Measurements from ENCODE around the gene GDPD4. TPM values are rescaled to one million over a fixed set of nuclear protein-coding genes. Genes with fewer than 3 reads are reported as not detected.

GDPD4 gene, protein sequence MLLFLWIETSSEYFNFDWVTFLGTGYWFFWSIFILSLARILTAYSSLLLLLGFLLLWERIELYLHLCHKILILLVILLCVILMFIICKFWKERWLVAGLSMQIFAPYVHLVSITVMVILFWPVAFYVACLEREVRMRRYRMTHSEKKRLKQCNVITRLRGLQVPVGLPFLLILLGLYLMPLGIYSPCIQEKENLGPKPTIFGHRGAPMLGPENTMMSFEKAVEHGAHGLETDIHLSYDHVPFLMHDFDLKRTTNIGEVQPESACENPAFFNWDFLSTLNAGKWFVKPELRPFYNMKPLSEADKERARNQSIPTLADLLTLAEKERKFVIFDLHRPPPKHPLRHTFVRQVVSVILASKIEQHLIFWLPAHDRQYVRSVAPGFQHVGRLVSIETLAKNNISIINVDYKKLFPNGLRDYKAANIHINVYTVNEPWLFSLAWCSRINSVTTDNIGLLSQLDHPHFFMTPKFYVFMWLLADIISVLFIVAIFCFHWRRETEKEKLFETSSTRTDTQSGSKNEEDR
- total RNA-seq (not detected), polyA plus RNA-seq (not detected)

DNA sequence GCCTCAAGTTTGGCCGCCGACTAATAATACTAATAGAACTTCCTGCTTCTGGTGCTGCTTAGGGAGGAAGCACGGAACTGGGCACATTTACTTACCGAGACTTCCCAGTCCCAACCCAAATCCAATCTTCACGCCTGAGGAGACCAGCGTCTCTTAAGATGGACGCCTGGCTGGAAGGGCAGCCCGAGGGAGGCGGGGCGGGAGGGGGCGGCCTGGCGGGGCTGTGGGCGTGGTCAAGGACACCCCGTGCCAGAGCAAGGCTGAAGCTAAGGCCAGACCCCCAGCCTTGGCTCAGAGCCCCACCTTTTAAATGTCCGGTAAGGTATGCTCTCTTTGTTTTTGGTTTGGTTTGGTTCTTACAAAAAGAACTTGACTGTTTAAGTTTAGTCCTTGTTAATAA is at the start of gene GDPD4:
Gene GDPD4 (minus strand): TSS at position 177 of the 400 bp plus-strand sequence. CDS start 16,549 bp downstream, outside the sequence.
- Mint-ChIP-seq H3K9me3 (no peaks in the 10 kb centered on the region), H3K36me3 (no peaks in the 10 kb centered on the region)
- CTCF ChIA-PET: no interaction called here

DNA sequence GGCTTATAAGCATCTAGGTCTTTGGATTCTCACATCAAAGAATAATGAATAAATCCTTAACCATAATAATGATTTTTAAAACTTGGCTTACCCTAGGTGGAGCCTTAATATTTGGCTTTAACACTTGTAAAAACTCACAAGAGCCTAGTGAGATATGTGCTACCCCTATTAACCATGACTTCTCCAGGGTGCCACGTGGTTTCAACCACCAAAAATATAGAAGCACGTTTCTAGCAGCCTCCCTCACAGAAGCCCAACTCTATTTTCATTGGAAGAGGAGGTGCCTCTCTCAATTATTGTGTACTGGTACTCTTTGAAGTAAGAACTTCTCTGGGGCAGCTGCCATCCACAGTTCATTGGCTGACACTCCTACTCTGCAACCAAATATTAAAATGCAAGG is 46.5 kb upstream of the GDPD4 start:
- ChIA-PET CTCF (no interaction called here), POLR2A (no interaction called here)
- no peaks in the 10 kb centered on the region for H3K36me3 ChIP-seq (ENCODE audit: insufficient read depth, low read length)
- H3K36me3 Mint-ChIP-seq: peaks cover 5 to 22% (median 21%) of the 10 kb centered on the region in 3 donors
- no peak overlapping the region for H3K4me3 Mint-ChIP-seq
- no peaks in the 10 kb centered on the region for H3K27me3 ChIP-seq (ENCODE audit: insufficient read depth, low read length, poor library complexity, severe bottlenecking)
- H3K4me1 ChIP-seq (ENCODE audit: insufficient read depth, low read length): no peaks in the 10 kb centered on the region
- H3K4me1 Mint-ChIP-seq: no peaks in the 10 kb centered on the region
- no peak for DNase-seq
- H3K27ac Mint-ChIP-seq: no peak overlapping the region
- no peaks in the 10 kb centered on the region for H3K9me3 Mint-ChIP-seq
- H3K27me3 Mint-ChIP-seq: no peaks in the 10 kb centered on the region
- no peak overlapping the region for H3K27ac ChIP-seq (ENCODE audit: low read depth, low read length)
- H3K4me3 ChIP-seq (ENCODE audit: low read length): no peak overlapping the region
- H3K9me3 ChIP-seq (ENCODE audit: low read length): no peaks in the 10 kb centered on the region

More for the DNA sequence above, at the start of gene GDPD4:
- no peak within 1 kb of the TSS for H3K27ac ChIP-seq (ENCODE audit: low read depth, low read length)
- no peaks in the 10 kb centered on the region for H3K27me3 ChIP-seq (ENCODE audit: insufficient read depth, low read length, poor library complexity, severe bottlenecking)
- no peaks in the 10 kb centered on the region for H3K27me3 Mint-ChIP-seq
- DNase-seq: no peak
- no peak within 1 kb of the TSS for H3K4me3 Mint-ChIP-seq
- H3K9me3 ChIP-seq (ENCODE audit: low read length): no peaks in the 10 kb centered on the region
- H3K27ac Mint-ChIP-seq: peak within 1 kb of the TSS in 1 of 8 donors; percentile 4
- H3K4me1 Mint-ChIP-seq: no peaks in the 10 kb centered on the region
- H3K36me3 ChIP-seq (ENCODE audit: insufficient read depth, low read length): no peaks in the 10 kb centered on the region
- POLR2A ChIA-PET: no interaction called here
- H3K4me3 ChIP-seq (ENCODE audit: low read length): no peak within 1 kb of the TSS
- no peaks in the 10 kb centered on the region for H3K4me1 ChIP-seq (ENCODE audit: insufficient read depth, low read length)

DNA sequence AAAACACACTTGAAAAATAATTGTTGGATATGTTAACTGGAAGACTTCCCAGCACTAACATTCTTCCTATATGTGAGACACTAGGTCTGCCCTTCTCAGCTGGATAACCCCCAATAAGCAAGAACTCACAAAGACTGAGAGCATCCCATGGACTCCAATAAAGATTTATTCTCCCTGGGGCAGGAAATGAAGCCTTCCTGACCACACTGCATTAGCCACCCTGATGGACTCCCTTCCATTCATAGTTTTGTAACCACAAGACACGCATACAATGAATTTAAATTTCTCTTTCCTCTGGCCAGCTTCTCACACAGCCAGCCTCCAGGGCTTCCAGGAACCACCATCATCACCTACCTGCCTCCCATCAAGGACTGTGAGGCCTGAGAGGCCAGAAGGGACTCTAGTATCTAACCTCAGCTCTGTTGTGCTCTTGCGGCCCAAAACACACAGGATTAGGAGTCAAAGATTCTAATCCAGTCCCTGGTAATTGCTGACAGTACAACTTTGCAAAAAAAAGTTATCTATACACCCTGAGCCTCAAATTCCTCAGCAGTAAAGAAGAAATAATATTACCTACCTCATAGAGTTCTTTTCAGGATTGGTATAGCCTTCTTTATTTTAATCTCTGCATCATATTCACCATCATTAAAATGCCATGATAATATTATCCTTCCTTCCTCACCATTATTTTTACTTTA is 45.6 kb upstream of the GDPD4 start:
- Histone ChIP-seq H3K27ac (ENCODE audit: low read depth, low read length) (no peak overlapping the region), H3K4me3 (ENCODE audit: low read length) (no peak overlapping the region), H3K27me3 (ENCODE audit: insufficient read depth, low read length, poor library complexity, severe bottlenecking) (no peaks in the 10 kb centered on the region), H3K9me3 (ENCODE audit: low read length) (no peaks in the 10 kb centered on the region), H3K36me3 (ENCODE audit: insufficient read depth, low read length) (no peaks in the 10 kb centered on the region), H3K4me1 (ENCODE audit: insufficient read depth, low read length) (no peaks in the 10 kb centered on the region)
- Mint-ChIP-seq H3K27me3 (no peaks in the 10 kb centered on the region), H3K9me3 (no peaks in the 10 kb centered on the region), H3K4me3 (no peak overlapping the region), H3K4me1 (no peaks in the 10 kb centered on the region), H3K27ac (no peak overlapping the region), H3K36me3 (peaks cover 5 to 29% (median 25%) of the 10 kb centered on the region in 3 donors)
- POLR2A ChIA-PET: no interaction called here
- no peak for DNase-seq
- CTCF ChIA-PET: no interaction called here

- H3K36me3 ChIP-seq (ENCODE audit: insufficient read depth, low read length): no peaks in the 10 kb centered on the region
- CTCF ChIA-PET: no interaction called here
- POLR2A ChIA-PET: no interaction called here
- H3K9me3 ChIP-seq (ENCODE audit: low read length): no peaks in the 10 kb centered on the region
- no peaks in the 10 kb centered on the region for H3K4me1 Mint-ChIP-seq
- H3K4me3 Mint-ChIP-seq: no peak overlapping the region
- H3K27me3 Mint-ChIP-seq: no peaks in the 10 kb centered on the region
- DNase-seq: no peak
- H3K27ac Mint-ChIP-seq: peak overlapping the region in 1 of 8 donors; percentile 3
- H3K36me3 Mint-ChIP-seq: peaks cover 5 to 36% (median 35%) of the 10 kb centered on the region in 3 donors
- no peaks in the 10 kb centered on the region for H3K27me3 ChIP-seq (ENCODE audit: insufficient read depth, low read length, poor library complexity, severe bottlenecking)
- H3K4me1 ChIP-seq (ENCODE audit: insufficient read depth, low read length): no peaks in the 10 kb centered on the region
- H3K9me3 Mint-ChIP-seq: no peaks in the 10 kb centered on the region
- no peak overlapping the region for H3K4me3 ChIP-seq (ENCODE audit: low read length)
- H3K27ac ChIP-seq (ENCODE audit: low read depth, low read length): no peak overlapping the region
These were observed 44.1 kb upstream of the GDPD4 start for GRCh38 chr11:77345621-77346020.

DNA sequence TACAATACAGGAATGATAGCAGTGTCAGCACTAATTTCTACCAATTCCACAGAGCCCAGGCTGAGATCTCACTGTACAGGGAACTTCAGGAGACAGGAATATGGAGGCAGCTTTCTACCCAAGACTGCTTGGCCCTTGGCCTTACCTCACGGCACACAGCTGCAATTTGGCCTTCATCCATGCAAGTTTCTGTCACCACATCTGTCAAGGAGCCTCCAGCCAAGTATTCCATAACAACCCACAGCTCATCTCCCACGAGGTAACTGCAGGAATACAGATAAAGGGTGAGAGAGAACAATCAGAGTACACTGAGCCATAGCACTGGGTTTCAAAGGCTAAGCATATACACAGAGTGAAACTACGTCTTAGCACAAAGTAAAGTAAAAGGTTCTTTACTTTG is 39.0 kb upstream of the GDPD4 start:
- Histone ChIP-seq H3K27me3 (ENCODE audit: insufficient read depth, low read length, poor library complexity, severe bottlenecking) (no peaks in the 10 kb centered on the region), H3K9me3 (ENCODE audit: low read length) (no peaks in the 10 kb centered on the region), H3K4me3 (ENCODE audit: low read length) (no peak overlapping the region), H3K27ac (ENCODE audit: low read depth, low read length) (no peak overlapping the region), H3K36me3 (ENCODE audit: insufficient read depth, low read length) (no peaks in the 10 kb centered on the region), H3K4me1 (ENCODE audit: insufficient read depth, low read length) (no peaks in the 10 kb centered on the region)
- ChIA-PET CTCF (no interaction called here), POLR2A (no interaction called here)
- Mint-ChIP-seq H3K27me3 (no peaks in the 10 kb centered on the region), H3K9me3 (no peaks in the 10 kb centered on the region), H3K36me3 (peaks cover 5 to 30% (median 30%) of the 10 kb centered on the region in 3 donors), H3K4me1 (no peaks in the 10 kb centered on the region), H3K27ac (no peak overlapping the region), H3K4me3 (no peak overlapping the region)
- DNase-seq: no peak

- Histone ChIP-seq H3K27me3 (ENCODE audit: insufficient read depth, low read length, poor library complexity, severe bottlenecking) (no peaks in the 10 kb centered on the region), H3K4me1 (ENCODE audit: insufficient read depth, low read length) (no peaks in the 10 kb centered on the region), H3K4me3 (ENCODE audit: low read length) (no peak overlapping the region), H3K27ac (ENCODE audit: low read depth, low read length) (no peak overlapping the region), H3K36me3 (ENCODE audit: insufficient read depth, low read length) (no peaks in the 10 kb centered on the region), H3K9me3 (ENCODE audit: low read length) (no peaks in the 10 kb centered on the region)
- Mint-ChIP-seq H3K4me3 (no peak overlapping the region), H3K36me3 (peaks cover 18 to 34% (median 21%) of the 10 kb centered on the region in 3 donors), H3K9me3 (peaks cover 0 to 4% (median 0%) of the 10 kb centered on the region in 5 donors), H3K27me3 (no peaks in the 10 kb centered on the region), H3K27ac (peak overlapping the region in 3 of 8 donors; percentile 4 to 16 (median 8)), H3K4me1 (peaks cover 0 to 2% (median 0%) of the 10 kb centered on the region in 3 donors)
- CTCF ChIA-PET: no interaction called here
- POLR2A ChIA-PET: no interaction called here
- no peak for DNase-seq
These were observed 30.8 kb upstream of the GDPD4 start for GRCh38 chr11:77332259-77332658.

- H3K4me1 ChIP-seq (ENCODE audit: insufficient read depth, low read length): no peaks in the 10 kb centered on the region
- peaks cover 22 to 45% (median 27%) of the 10 kb centered on the region in 3 donors for H3K36me3 Mint-ChIP-seq
- no peaks in the 10 kb centered on the region for H3K27me3 Mint-ChIP-seq
- no peak overlapping the region for H3K27ac ChIP-seq (ENCODE audit: low read depth, low read length)
- peaks cover 0 to 4% (median 0%) of the 10 kb centered on the region in 5 donors for H3K9me3 Mint-ChIP-seq
- no peak for DNase-seq
- H3K4me1 Mint-ChIP-seq: no peaks in the 10 kb centered on the region
- ChIA-PET POLR2A (no interaction called here), CTCF (no interaction called here)
- H3K9me3 ChIP-seq (ENCODE audit: low read length): no peaks in the 10 kb centered on the region
- peaks cover 6% of the 10 kb centered on the region for H3K36me3 ChIP-seq (ENCODE audit: insufficient read depth, low read length)
- H3K4me3 ChIP-seq (ENCODE audit: low read length): no peak overlapping the region
- no peaks in the 10 kb centered on the region for H3K27me3 ChIP-seq (ENCODE audit: insufficient read depth, low read length, poor library complexity, severe bottlenecking)
- H3K4me3 Mint-ChIP-seq: no peak overlapping the region
- no peak overlapping the region for H3K27ac Mint-ChIP-seq
These were observed 23.7 kb upstream of the GDPD4 start for GRCh38 chr11:77325159-77325558.

- Mint-ChIP-seq H3K36me3 (peaks cover 22 to 41% (median 27%) of the 10 kb centered on the region in 3 donors), H3K4me1 (no peaks in the 10 kb centered on the region), H3K9me3 (peaks cover 0 to 4% (median 0%) of the 10 kb centered on the region in 5 donors), H3K27me3 (no peaks in the 10 kb centered on the region), H3K27ac (no peak overlapping the region), H3K4me3 (no peak overlapping the region)
- Histone ChIP-seq H3K4me1 (ENCODE audit: insufficient read depth, low read length) (no peaks in the 10 kb centered on the region), H3K4me3 (ENCODE audit: low read length) (no peak overlapping the region), H3K36me3 (ENCODE audit: insufficient read depth, low read length) (peaks cover 6% of the 10 kb centered on the region), H3K9me3 (ENCODE audit: low read length) (no peaks in the 10 kb centered on the region), H3K27ac (ENCODE audit: low read depth, low read length) (no peak overlapping the region), H3K27me3 (ENCODE audit: insufficient read depth, low read length, poor library complexity, severe bottlenecking) (no peaks in the 10 kb centered on the region)
- no peak for DNase-seq
- ChIA-PET CTCF (no interaction called here), POLR2A (no interaction called here)
These were observed 23.0 kb upstream of the GDPD4 start for GRCh38 chr11:77324508-77324907.

All from CD8-positive, alpha-beta memory T cell (primary cell).